ENCODE data around the gene CRYZL1. TPM values are rescaled to one million over a fixed set of nuclear protein-coding genes. Genes with fewer than 3 reads are reported as not detected.

CRYZL1 gene
- total RNA-seq = 30.8 TPM in 2 replicates

DNA sequence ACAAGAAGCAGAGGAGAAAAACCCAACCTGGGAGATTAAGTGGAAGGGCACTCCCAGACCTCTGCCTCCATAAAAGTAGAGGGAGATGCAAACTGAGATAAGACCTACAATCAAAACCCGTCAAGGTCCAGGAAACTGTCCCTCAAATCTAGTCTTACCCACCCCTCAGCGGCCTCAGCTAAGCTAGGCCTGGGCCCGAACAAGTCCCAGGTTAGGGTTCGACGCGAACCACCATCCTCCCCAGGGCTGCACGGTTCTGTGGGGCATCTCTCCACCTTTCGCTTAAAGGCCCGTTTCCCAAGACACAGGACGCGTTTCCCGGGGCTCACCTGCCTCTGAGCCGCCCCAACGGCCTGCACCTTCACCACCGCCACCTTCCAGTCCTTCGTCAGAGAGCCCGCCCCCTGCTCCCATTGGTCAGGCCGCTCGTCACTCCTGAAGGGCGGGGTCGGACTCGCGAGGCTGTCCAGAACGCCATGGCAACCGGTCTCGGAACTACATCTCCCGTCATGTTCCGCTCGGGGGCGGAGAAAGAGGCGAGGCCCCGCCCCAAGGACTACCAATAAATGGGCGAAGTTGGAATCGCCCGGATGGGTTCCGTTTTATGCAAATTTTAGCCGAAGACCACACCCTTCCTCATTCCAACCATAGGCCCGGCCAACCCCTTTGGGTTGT is at the start of gene CRYZL1:
CRYZL1 (minus strand) TSS at position 390 of the 675 bp plus-strand sequence. CDS start 10,190 bp downstream, outside the sequence.

DNA sequence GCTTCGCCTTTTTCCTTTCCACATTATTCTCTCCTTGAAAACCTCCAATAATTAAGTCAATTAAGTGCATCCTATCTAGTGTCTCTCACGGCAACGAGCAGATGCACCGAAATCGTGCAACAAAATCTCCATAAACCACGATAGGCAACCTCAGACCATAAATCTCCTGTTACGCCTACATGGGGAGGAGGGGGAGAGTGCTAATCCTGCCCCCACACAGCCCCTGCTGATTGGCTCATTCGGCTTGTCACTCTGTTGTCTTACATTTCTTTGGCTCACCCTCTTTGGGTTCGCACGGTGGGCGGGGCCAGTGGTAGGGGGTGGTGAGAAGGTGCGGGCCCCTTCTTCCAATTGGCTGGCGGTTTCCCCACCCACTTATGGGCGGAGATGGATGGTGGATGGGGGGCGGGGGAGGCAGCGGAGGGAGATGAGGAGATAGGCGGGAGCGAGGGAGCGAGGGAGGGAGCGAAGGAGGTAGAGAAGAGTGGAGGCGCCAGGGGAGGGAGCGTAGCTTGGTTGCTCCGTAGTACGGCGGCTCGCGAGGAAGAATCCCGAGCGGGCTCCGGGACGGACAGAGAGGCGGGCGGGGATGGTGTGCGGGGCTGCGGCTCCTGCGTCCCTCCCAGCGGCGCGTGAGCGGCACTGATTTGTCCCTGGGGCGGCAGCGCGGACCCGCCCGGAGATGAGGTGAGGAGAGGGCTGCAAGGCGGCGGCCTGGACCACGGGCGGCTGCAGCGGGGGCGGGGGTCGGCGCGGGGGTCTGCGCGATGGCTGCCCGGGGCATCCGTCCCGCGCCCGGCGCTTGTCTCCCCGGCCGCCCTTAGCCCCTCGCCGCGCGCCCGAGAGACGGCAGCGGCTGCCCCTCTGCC is 720 bp upstream of the CRYZL1 start, which contains the start of gene ITSN1:
ITSN1 (plus strand) TSS at position 475 of the 869 bp plus-strand sequence. CDS start 76,328 bp downstream, outside the sequence.

DNA sequence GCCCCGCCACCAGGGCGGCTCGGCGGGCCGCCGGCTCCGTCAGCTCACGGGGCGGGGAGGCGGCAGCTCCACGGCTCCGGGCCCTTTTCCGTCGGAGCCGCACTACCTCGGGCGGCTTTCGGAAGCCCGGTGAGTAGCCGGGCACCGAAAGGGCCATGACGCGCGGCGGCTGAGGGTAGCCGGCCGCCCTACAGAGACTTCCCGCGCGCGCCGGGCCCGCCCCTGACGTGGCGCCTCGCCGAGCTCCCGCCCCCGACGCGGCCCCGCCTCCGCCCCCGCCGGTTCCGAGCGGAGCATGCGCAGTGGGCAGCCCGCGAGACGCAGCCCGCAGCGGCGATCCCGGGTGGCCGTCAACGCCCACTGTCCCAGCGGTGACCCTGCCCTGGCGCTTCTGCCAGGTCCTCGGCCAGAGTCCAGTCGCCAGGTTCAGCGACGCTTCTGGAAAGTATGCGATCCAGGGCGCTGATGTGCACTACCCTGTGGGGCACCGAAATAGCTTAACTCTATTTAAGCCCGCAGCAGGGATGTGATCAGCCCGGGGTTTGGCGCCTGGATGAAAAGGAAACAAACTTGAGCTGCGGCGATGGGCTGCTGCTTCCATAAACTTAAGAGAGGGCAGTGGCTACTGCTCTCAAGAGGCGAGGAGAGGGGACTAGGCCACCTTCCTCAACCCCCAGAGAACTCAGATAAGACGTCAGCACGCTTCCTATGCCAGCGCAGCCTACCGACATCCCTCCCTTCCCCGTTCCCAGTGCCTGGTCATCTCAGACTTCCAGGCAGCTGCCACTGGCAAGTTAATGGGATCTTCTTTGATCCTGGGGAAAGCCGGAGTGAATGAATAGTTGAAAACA is 52.8 kb downstream of the CRYZL1 start, which contains the start of gene DONSON:
DONSON (minus strand) TSS at position 200 of the 851 bp plus-strand sequence; CDS start at position 157, 43 bp downstream.

GRCh38 chr21:33542640-33543504 is 98.7 kb downstream of the CRYZL1 start, which contains the start of gene SON:
SON (plus strand) TSS chr21:33543038; CDS start chr21:33543093, 55 bp downstream.

GRCh38 chr21:33541756-33542639 is 99.5 kb downstream of the CRYZL1 start, which contains the start of gene GART:
GART (minus strand) TSS chr21:33542117; CDS start chr21:33539315, 2,802 bp downstream.

Other genes with a start within 250 kb of the CRYZL1 start
- 38.2 and 40.9 TPM in 2 replicates for gene IFNGR2, start 238.3 kb downstream of the CRYZL1 start, total RNA-seq
- 39.3 and 43.4 TPM in 2 replicates for gene TMEM50B, start 161.8 kb downstream of the CRYZL1 start, total RNA-seq
- 3.1 and 3.5 TPM in 2 replicates for gene DNAJC28, start 150.0 kb downstream of the CRYZL1 start, total RNA-seq
- 78.7 and 95.1 TPM in 2 replicates for gene GART, start 99.6 kb downstream of the CRYZL1 start, total RNA-seq
- gene SON, start 98.7 kb downstream of the CRYZL1 start, total RNA-seq = 147 and 169 TPM in 2 replicates
- gene DONSON, start 53.1 kb downstream of the CRYZL1 start, total RNA-seq = 14.5 and 15.0 TPM in 2 replicates
- gene ITSN1, start 760 bp upstream of the CRYZL1 start, total RNA-seq = 46.5 and 47.3 TPM in 2 replicates